ENCODE results near the gene BRCC3.

BRCC3 gene

GRCh38 chrX:155065035-155065734 is 6.1 kb upstream of the BRCC3 start:
- 92% methylated on average over 7 of the region's 8 CpGs for WGBS
- H3K36me3 ChIP-seq (ENCODE audit: insufficient read depth, low read length): peaks cover 13% of the 10 kb centered on the region
- no peaks in the 10 kb centered on the region for H3K9me3 ChIP-seq (ENCODE audit: insufficient read depth, low read depth, low read length)
- no peak overlapping the region for H3K4me3 ChIP-seq (ENCODE audit: low read length)
- H3K9ac ChIP-seq (ENCODE audit: low read depth, low read length): no peak overlapping the region
- no peaks in the 10 kb centered on the region for H3K27me3 ChIP-seq (ENCODE audit: insufficient read depth, low read length)
- peaks cover 4% of the 10 kb centered on the region; the same call in 1 of the 2 replicates for H3K4me1 ChIP-seq (ENCODE audit: insufficient read depth, low read length)
- H3K27ac ChIP-seq (ENCODE audit: low read depth, low read length): no peak overlapping the region

- H3K4me1 ChIP-seq (ENCODE audit: insufficient read depth, low read length): peaks cover 4% of the 10 kb centered on the region; the same call in 1 of the 2 replicates
- no peak overlapping the region for H3K27ac ChIP-seq (ENCODE audit: low read depth, low read length)
- H3K27me3 ChIP-seq (ENCODE audit: insufficient read depth, low read length): no peaks in the 10 kb centered on the region
- no peak overlapping the region for H3K9ac ChIP-seq (ENCODE audit: low read depth, low read length)
- H3K36me3 ChIP-seq (ENCODE audit: insufficient read depth, low read length): no peaks in the 10 kb centered on the region
- no peaks in the 10 kb centered on the region for H3K9me3 ChIP-seq (ENCODE audit: insufficient read depth, low read depth, low read length)
- H3K4me3 ChIP-seq (ENCODE audit: low read length): no peak overlapping the region
- WGBS: 71% methylated on average over 1 of the region's 1 CpG
Observed at GRCh38 chrX:155068165-155068564, 3.1 kb upstream of the BRCC3 start.

- peak overlapping the region; percentile 89 for H3K4me3 ChIP-seq (ENCODE audit: low read length)
- H3K36me3 ChIP-seq (ENCODE audit: insufficient read depth, low read length): peaks cover 12% of the 10 kb centered on the region
- no CpG with 5 or more reads among the region's 1 CpG for WGBS
- no peaks in the 10 kb centered on the region for H3K9me3 ChIP-seq (ENCODE audit: insufficient read depth, low read depth, low read length)
- H3K27me3 ChIP-seq (ENCODE audit: insufficient read depth, low read length): no peaks in the 10 kb centered on the region
- H3K4me1 ChIP-seq (ENCODE audit: insufficient read depth, low read length): peaks cover 4% of the 10 kb centered on the region; the same call in 1 of the 2 replicates
- H3K9ac ChIP-seq (ENCODE audit: low read depth, low read length): no peak overlapping the region
- no peak overlapping the region for H3K27ac ChIP-seq (ENCODE audit: low read depth, low read length)
Observed at GRCh38 chrX:155069414-155069813, 1.9 kb upstream of the BRCC3 start.

- peak overlapping the region; percentile 89 for H3K4me3 ChIP-seq (ENCODE audit: low read length)
- peaks cover 18% of the 10 kb centered on the region for H3K36me3 ChIP-seq (ENCODE audit: insufficient read depth, low read length)
- 7% methylated on average over 11 of the region's 12 CpGs for WGBS
- H3K9ac ChIP-seq (ENCODE audit: low read depth, low read length): peak overlapping the region; percentile 84; the same call in 1 of the 2 replicates
- peaks cover 4% of the 10 kb centered on the region; the same call in 1 of the 2 replicates for H3K4me1 ChIP-seq (ENCODE audit: insufficient read depth, low read length)
- no peaks in the 10 kb centered on the region for H3K9me3 ChIP-seq (ENCODE audit: insufficient read depth, low read depth, low read length)
- H3K27me3 ChIP-seq (ENCODE audit: insufficient read depth, low read length): no peaks in the 10 kb centered on the region
- H3K27ac ChIP-seq (ENCODE audit: low read depth, low read length): no peak overlapping the region
Observed at GRCh38 chrX:155070038-155070437, 1.3 kb upstream of the BRCC3 start.

DNA sequence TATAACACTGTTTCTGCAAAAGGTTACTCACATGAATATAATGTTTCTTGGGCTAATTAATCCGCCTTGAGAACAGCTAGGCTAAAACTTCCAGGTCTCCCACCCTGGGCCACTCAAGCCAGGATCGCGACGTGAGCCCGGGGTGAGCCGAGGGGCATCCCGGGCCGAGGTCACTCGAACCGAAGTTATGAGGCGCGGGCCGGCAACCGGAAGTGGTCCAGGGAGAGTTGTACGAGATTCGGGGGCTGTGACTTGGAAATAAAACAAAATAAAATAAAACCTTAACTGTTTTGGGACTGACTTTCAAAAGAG is 689 bp upstream of the BRCC3 start:
- H3K27ac ChIP-seq (ENCODE audit: low read depth, low read length): peak overlapping the region; percentile 81
- no peaks in the 10 kb centered on the region for H3K27me3 ChIP-seq (ENCODE audit: insufficient read depth, low read length)
- H3K9ac ChIP-seq (ENCODE audit: low read depth, low read length): peak overlapping the region; percentile 84
- H3K36me3 ChIP-seq (ENCODE audit: insufficient read depth, low read length): peaks cover 24% of the 10 kb centered on the region
- peaks cover 4% of the 10 kb centered on the region; the same call in 1 of the 2 replicates for H3K4me1 ChIP-seq (ENCODE audit: insufficient read depth, low read length)
- no peaks in the 10 kb centered on the region for H3K9me3 ChIP-seq (ENCODE audit: insufficient read depth, low read depth, low read length)
- WGBS: 1% methylated on average over 14 of the region's 16 CpGs
- peak overlapping the region; percentile 89 for H3K4me3 ChIP-seq (ENCODE audit: low read length)

- Histone ChIP-seq H3K27me3 (ENCODE audit: insufficient read depth, low read length) (no peaks in the 10 kb centered on the region), H3K4me3 (ENCODE audit: low read length) (peak overlapping the region; percentile 100), H3K4me1 (ENCODE audit: insufficient read depth, low read length) (peaks cover 4% of the 10 kb centered on the region; the same call in 1 of the 2 replicates), H3K36me3 (ENCODE audit: insufficient read depth, low read length) (peaks cover 35% of the 10 kb centered on the region), H3K9ac (ENCODE audit: low read depth, low read length) (peak overlapping the region; percentile 94), H3K9me3 (ENCODE audit: insufficient read depth, low read depth, low read length) (no peaks in the 10 kb centered on the region), H3K27ac (ENCODE audit: low read depth, low read length) (peak overlapping the region; percentile 56)
- 2% methylated on average over 24 of the region's 25 CpGs for WGBS
Observed at GRCh38 chrX:155071694-155072280, 479 bp downstream of the BRCC3 start.

DNA sequence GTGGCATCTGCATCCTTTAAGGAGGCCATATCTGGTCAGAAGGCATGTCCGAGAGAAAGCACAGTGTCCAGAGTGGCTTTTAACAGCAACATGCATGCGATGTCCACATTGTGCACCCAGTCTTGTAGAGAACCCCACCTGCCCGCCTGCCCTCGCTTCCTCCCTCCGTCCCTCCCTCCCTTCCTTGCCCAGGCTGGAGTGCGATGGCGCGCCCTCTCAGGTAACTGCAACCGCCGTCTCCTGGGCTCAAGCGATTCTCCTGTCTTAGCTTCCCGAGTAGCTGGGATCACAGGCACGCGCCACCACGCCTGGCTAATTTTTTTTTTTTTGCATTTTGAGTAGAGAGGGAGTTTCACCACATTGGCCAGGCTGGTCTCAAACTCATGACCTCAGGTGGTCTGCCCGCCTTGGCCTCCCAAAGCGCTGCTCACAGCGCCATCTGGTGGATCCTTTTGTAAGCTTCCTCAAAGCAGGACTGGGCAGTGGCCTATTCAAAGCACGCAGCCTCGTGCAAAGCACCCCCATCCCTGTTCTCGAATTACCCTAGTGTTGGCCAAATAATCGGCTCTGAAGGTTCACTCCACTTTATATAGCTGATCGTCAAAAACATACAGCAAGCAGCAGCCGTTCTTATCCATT is 15.0 kb downstream of the BRCC3 start:
- no peaks in the 10 kb centered on the region for H3K27me3 ChIP-seq (ENCODE audit: insufficient read depth, low read length)
- no peaks in the 10 kb centered on the region for H3K9me3 ChIP-seq (ENCODE audit: insufficient read depth, low read depth, low read length)
- no peaks in the 10 kb centered on the region for H3K4me1 ChIP-seq (ENCODE audit: insufficient read depth, low read length)
- no peak overlapping the region for H3K9ac ChIP-seq (ENCODE audit: low read depth, low read length)
- H3K36me3 ChIP-seq (ENCODE audit: insufficient read depth, low read length): peaks cover 55% of the 10 kb centered on the region
- no peak overlapping the region for H3K27ac ChIP-seq (ENCODE audit: low read depth, low read length)
- WGBS: 83% methylated on average over 24 of the region's 24 CpGs
- no peak overlapping the region for H3K4me3 ChIP-seq (ENCODE audit: low read length)

- 95% methylated on average over 26 of the region's 26 CpGs for WGBS
- H3K36me3 ChIP-seq (ENCODE audit: insufficient read depth, low read length): peaks cover 59% of the 10 kb centered on the region
Observed at GRCh38 chrX:155086961-155087735, 15.8 kb downstream of the BRCC3 start.

GRCh38 chrX:155094468-155095061 is 23.3 kb downstream of the BRCC3 start:
- Histone ChIP-seq H3K9ac (ENCODE audit: low read depth, low read length) (no peak overlapping the region), H3K27ac (ENCODE audit: low read depth, low read length) (no peak overlapping the region), H3K4me1 (ENCODE audit: insufficient read depth, low read length) (no peaks in the 10 kb centered on the region), H3K9me3 (ENCODE audit: insufficient read depth, low read depth, low read length) (no peaks in the 10 kb centered on the region), H3K36me3 (ENCODE audit: insufficient read depth, low read length) (peaks cover 44% of the 10 kb centered on the region), H3K27me3 (ENCODE audit: insufficient read depth, low read length) (no peaks in the 10 kb centered on the region), H3K4me3 (ENCODE audit: low read length) (no peak overlapping the region)
- 88% methylated on average over 3 of the region's 4 CpGs for WGBS

More at GRCh38 chrX:155086961-155087735, 15.8 kb downstream of the BRCC3 start:
- Histone ChIP-seq H3K27me3 (ENCODE audit: insufficient read depth, low read length) (no peaks in the 10 kb centered on the region), H3K9me3 (ENCODE audit: insufficient read depth, low read depth, low read length) (no peaks in the 10 kb centered on the region), H3K4me3 (ENCODE audit: low read length) (no peak overlapping the region), H3K4me1 (ENCODE audit: insufficient read depth, low read length) (no peaks in the 10 kb centered on the region), H3K27ac (ENCODE audit: low read depth, low read length) (no peak overlapping the region), H3K9ac (ENCODE audit: low read depth, low read length) (no peak overlapping the region)

GRCh38 chrX:155105919-155106318 is 34.6 kb downstream of the BRCC3 start:
- Histone ChIP-seq H3K36me3 (ENCODE audit: insufficient read depth, low read length) (peaks cover 13% of the 10 kb centered on the region), H3K9ac (ENCODE audit: low read depth, low read length) (no peak overlapping the region), H3K4me1 (ENCODE audit: insufficient read depth, low read length) (no peaks in the 10 kb centered on the region), H3K27ac (ENCODE audit: low read depth, low read length) (no peak overlapping the region), H3K4me3 (ENCODE audit: low read length) (no peak overlapping the region), H3K27me3 (ENCODE audit: insufficient read depth, low read length) (no peaks in the 10 kb centered on the region), H3K9me3 (ENCODE audit: insufficient read depth, low read depth, low read length) (no peaks in the 10 kb centered on the region)
- 100% methylated on average over 1 of the region's 2 CpGs for WGBS

Data from HUES64 (cell line).